Measurements from ENCODE around the gene GKAP1. TPM values are rescaled to one million over a fixed set of nuclear protein-coding genes. Genes with fewer than 3 reads are reported as not detected.

GKAP1 gene
- polyA plus RNA-seq, 1 of the 3 experiments (the other 2 are of a cell fraction): 1.7 TPM

DNA sequence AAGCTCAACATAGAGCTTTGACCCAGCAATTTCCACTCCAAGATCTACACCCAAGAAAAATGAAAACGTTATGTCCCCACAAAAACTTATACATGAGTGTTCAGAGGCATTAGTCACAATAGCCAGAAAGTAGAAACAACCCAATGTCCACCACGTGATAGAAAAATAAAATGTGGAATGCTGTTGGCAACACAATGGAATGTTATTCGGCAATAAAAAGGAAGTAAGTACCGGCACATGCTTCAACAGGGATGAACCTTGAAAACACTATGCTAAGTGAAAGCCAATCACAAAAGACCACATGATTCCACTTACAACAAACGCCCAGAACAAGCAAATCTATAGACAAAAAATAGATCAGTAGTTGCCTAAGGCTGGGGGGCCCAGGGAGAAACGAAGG is 115.8 kb downstream of the GKAP1 start:
- Histone ChIP-seq H4K20me1 (ENCODE audit: insufficient read depth) (peaks cover 99% of the 10 kb centered on the region), H3K9me3 (no peaks in the 10 kb centered on the region; the same call in 1 of the 2 replicates), H3F3A (replicated peaks; ENCODE audit: insufficient read depth) (peaks cover 3% of the 10 kb centered on the region), H3K79me2 (ENCODE audit: insufficient read depth) (peaks cover 100% of the 10 kb centered on the region), H3K27me3 (ENCODE audit: insufficient read depth) (no peaks in the 10 kb centered on the region), H3K4me3 (ENCODE audit: low read depth in 2 of 2, low read length in 1 of 2) (no peak overlapping the region), H2AFZ (ENCODE audit: low read depth) (no peak overlapping the region), H3K9me2 (no peaks in the 10 kb centered on the region), H3K4me2 (no peak overlapping the region), H3K27ac (ENCODE audit: low read depth in 2 of 2, low read length in 1 of 2) (no peak overlapping the region), H3K36me3 (replicated peaks in 1 of 2; ENCODE audit: control insufficient read depth in 1 of 2, insufficient read depth in 2 of 2, low read length in 1 of 2) (peaks cover 2 to 18% of the 10 kb centered on the region in 2 experiments), H3K4me1 (ENCODE audit: control insufficient read depth in 1 of 2, insufficient read depth in 2 of 2, low read depth in 1 of 2, low read length in 1 of 2) (peaks cover 0 to 7% of the 10 kb centered on the region in 2 experiments; a peak in 2 of 4 replicates), H3K9ac (no peak overlapping the region)
- TF ChIP-seq, protein P1, sequence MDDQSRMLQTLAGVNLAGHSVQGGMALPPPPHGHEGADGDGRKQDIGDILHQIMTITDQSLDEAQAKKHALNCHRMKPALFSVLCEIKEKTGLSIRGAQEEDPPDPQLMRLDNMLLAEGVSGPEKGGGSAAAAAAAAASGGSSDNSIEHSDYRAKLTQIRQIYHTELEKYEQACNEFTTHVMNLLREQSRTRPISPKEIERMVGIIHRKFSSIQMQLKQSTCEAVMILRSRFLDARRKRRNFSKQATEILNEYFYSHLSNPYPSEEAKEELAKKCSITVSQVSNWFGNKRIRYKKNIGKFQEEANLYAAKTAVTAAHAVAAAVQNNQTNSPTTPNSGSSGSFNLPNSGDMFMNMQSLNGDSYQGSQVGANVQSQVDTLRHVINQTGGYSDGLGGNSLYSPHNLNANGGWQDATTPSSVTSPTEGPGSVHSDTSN (IDR thresholded peaks at IDR 0.05): no peak
- TF ChIP-seq FOXM1 (IDR thresholded peaks at IDR 0.05; ENCODE audit: low read depth) (no peak), FOSL2 (IDR thresholded peaks at IDR 0.05; ENCODE audit: borderline replicate concordance, low read depth) (no peak), NFIC (IDR thresholded peaks at IDR 0.05; ENCODE audit: borderline replicate concordance) (no peak), RFX5 (IDR thresholded peaks at IDR 0.05; ENCODE audit: low read length) (no peak), RCOR1 (IDR thresholded peaks at IDR 0.05; ENCODE audit: low read length) (no peak), CHD2 (IDR thresholded peaks at IDR 0.05; ENCODE audit: low read length, partially characterized antibody) (no peak), SMC3 (IDR thresholded peaks at IDR 0.05; ENCODE audit: low read depth, low read length) (no peak), MEF2A (IDR thresholded peaks at IDR 0.05; ENCODE audit: borderline replicate concordance, low read depth) (no peak), FOXJ3 (CRISPR knock-in tag; IDR thresholded peaks at IDR 0.05) (no peak), MAX (IDR thresholded peaks at IDR 0.05; ENCODE audit: low read depth) (no peak), REST (IDR thresholded peaks at IDR 0.05; ENCODE audit: low read depth, low read length) (no peak)
- TF ChIP-seq, protein P2, sequence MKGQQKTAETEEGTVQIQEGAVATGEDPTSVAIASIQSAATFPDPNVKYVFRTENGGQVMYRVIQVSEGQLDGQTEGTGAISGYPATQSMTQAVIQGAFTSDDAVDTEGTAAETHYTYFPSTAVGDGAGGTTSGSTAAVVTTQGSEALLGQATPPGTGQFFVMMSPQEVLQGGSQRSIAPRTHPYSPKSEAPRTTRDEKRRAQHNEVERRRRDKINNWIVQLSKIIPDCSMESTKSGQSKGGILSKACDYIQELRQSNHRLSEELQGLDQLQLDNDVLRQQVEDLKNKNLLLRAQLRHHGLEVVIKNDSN (IDR thresholded peaks at IDR 0.05; ENCODE audit: borderline replicate concordance, low read depth): no peak
- TF ChIP-seq, protein P3, sequence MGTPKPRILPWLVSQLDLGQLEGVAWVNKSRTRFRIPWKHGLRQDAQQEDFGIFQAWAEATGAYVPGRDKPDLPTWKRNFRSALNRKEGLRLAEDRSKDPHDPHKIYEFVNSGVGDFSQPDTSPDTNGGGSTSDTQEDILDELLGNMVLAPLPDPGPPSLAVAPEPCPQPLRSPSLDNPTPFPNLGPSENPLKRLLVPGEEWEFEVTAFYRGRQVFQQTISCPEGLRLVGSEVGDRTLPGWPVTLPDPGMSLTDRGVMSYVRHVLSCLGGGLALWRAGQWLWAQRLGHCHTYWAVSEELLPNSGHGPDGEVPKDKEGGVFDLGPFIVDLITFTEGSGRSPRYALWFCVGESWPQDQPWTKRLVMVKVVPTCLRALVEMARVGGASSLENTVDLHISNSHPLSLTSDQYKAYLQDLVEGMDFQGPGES (IDR thresholded peaks at IDR 0.05; ENCODE audit: low read depth, low read length): no peak
- no peak for DNase-seq
- ChIA-PET POLR2A (no interaction called here), CTCF (interaction anchor here (1.1 kb wide), 1 partner anchor 10 kb away, joined by 4 read pairs; no protein-coding TSS in a partner anchor)
- 87% methylated on average over 6 of the region's 6 CpGs for WGBS (ENCODE audit: low lambda C conversion rate)

Measured in SK-N-SH (cell line).